HepG2 (cell line): ENCODE data around the gene KLHDC1. TPM values are rescaled to one million over a fixed set of nuclear protein-coding genes. Genes with fewer than 3 reads are reported as not detected.

Source experiments
- BORCS8-MEF2B ChIP-seq: sonication (generic); formaldehyde crosslinking; IDR thresholded peaks from 2 replicates; pipeline ENCODE4 v1.8.0; 2022; ENCODE audit warnings: mild to moderate bottlenecking, missing genetic modification reagents
- DPF2 ChIP-seq: sonication (generic); formaldehyde crosslinking; IDR thresholded peaks from 2 replicates; pipeline ENCODE4 v1.4.0; 2020; ENCODE audit warnings: mild to moderate bottlenecking, low read depth, missing genetic modification reagents, borderline replicate concordance
- EEA1 ChIP-seq: sonication (generic); formaldehyde crosslinking; IDR thresholded peaks from 2 replicates; pipeline ENCODE4 v1.5.1; 2020; ENCODE audit warnings: mild to moderate bottlenecking, missing genetic modification reagents, borderline replicate concordance
- FOXC1 ChIP-seq: sonication (generic); formaldehyde crosslinking; IDR thresholded peaks from 2 replicates; pipeline ENCODE4 v1.8.0; 2022; ENCODE audit warnings: mild to moderate bottlenecking, missing genetic modification reagents, borderline replicate concordance
- GATAD2A ChIP-seq: IDR thresholded peaks from 2 replicates; pipeline ENCODE4 v1.6.1; 2016
- HIVEP1 ChIP-seq: sonication (generic); formaldehyde crosslinking; IDR thresholded peaks from 2 replicates; pipeline ENCODE4 v1.4.0; 2020; ENCODE audit warnings: mild to moderate bottlenecking, missing genetic modification reagents
- HMG20A ChIP-seq: IDR thresholded peaks from 2 replicates; pipeline ENCODE4 v1.6.1; 2016; ENCODE audit warnings: borderline replicate concordance
- KAT8 ChIP-seq: IDR thresholded peaks from 2 replicates; pipeline ENCODE4 v1.6.1; 2016; ENCODE audit warnings: missing genetic modification reagents, missing compliant biosample characterization
- KDM2A ChIP-seq: sonication (generic); formaldehyde crosslinking; IDR thresholded peaks from 2 replicates; pipeline ENCODE4 v1.4.0; 2020; ENCODE audit warnings: low read depth, missing genetic modification reagents, borderline replicate concordance
- KLF6 ChIP-seq: IDR thresholded peaks from 2 replicates; pipeline ENCODE4 v1.8.0; 2016; ENCODE audit warnings: missing biosample characterization, missing genetic modification reagents
- KMT2B ChIP-seq: IDR thresholded peaks from 2 replicates; pipeline ENCODE4 v1.6.1; 2016; ENCODE audit warnings: missing genetic modification reagents, missing compliant biosample characterization
- MAFF ChIP-seq: IDR thresholded peaks from 2 replicates; pipeline ENCODE4 v1.6.1; 2011; ENCODE audit warnings: low read depth, low read length, improper control_type of control experiment
- NBN ChIP-seq: fragments of 450-650 bp; conservative IDR thresholded peaks from 2 replicates; pipeline ENCODE4 v1.6.1; 2017
- NR2F6 ChIP-seq, 2 experiments: IDR thresholded peaks; 2 replicates each; pipeline ENCODE4 v1.6.1; 2016; ENCODE audit warnings: antibody characterized with exemption in 1 of 2, mild to moderate bottlenecking in 1 of 2
- PPARG ChIP-seq: conservative IDR thresholded peaks from 2 replicates; pipeline ENCODE4 v1.6.1; 2016; ENCODE audit warnings: missing biosample characterization, missing genetic modification reagents
- SMARCC2 ChIP-seq: fragments of 450-650 bp; IDR thresholded peaks from 2 replicates; pipeline ENCODE4 v1.6.1; 2017; ENCODE audit warnings: antibody characterized with exemption, mild to moderate bottlenecking
- SMYD3 ChIP-seq: sonication (generic); formaldehyde crosslinking; IDR thresholded peaks from 2 replicates; pipeline ENCODE4 v1.8.1; 2023; ENCODE audit warnings: mild to moderate bottlenecking, missing genetic modification reagents
- SOX6 ChIP-seq, 2 experiments: fragments of 450-650 bp in 1 of 2; sonication (generic) in 1 of 2; formaldehyde crosslinking in 1 of 2; IDR thresholded peaks; 2 replicates each; pipeline versions ENCODE4 v1.4.0 to v1.6.1; 2017 to 2020; ENCODE audit warnings: antibody characterized with exemption in 1 of 2, mild to moderate bottlenecking in 1 of 2, missing genetic modification reagents in 1 of 2
- ZBTB3 ChIP-seq: sonication (generic); formaldehyde crosslinking; IDR thresholded peaks from 2 replicates; pipeline ENCODE4 v1.4.0; 2020; ENCODE audit warnings: low read depth, mild to moderate bottlenecking, moderate library complexity, missing genetic modification reagents, borderline replicate concordance
- ZFP1 ChIP-seq: IDR thresholded peaks from 2 replicates; pipeline ENCODE4 v1.6.1; 2016
- ZKSCAN1 ChIP-seq: fragments of 150-350 bp; IDR thresholded peaks from 2 replicates; pipeline ENCODE4 v1.6.1; 2014; ENCODE audit warnings: low read length
- ZKSCAN8 ChIP-seq: IDR thresholded peaks from 2 replicates; pipeline ENCODE4 v1.6.1; 2016; ENCODE audit warnings: borderline replicate concordance, missing genetic modification reagents, missing compliant biosample characterization
- ZNF614 ChIP-seq: IDR thresholded peaks from 2 replicates; pipeline ENCODE4 v1.6.1; 2018; ENCODE audit warnings: missing biosample characterization, missing genetic modification reagents, inconsistent platforms, borderline replicate concordance
- ZNF747 ChIP-seq: sonication (generic); formaldehyde crosslinking; IDR thresholded peaks from 2 replicates; pipeline ENCODE4 v1.8.1; 2023; ENCODE audit warnings: missing genetic modification reagents, mild to moderate bottlenecking, borderline replicate concordance
- polyA plus RNA-seq, 8 experiments: library from polyadenylated mRNA; depleted of rRNA in 3 of 8; stranded (reverse) in 7 of 8; unstranded in 1 of 8; fragments of >200 nt; fragmentation: Illumina TruSeq in 4 of 8; extraction: Trizol in 4 of 8; gene quantifications; 2 replicates each; pipeline versions ENCODE4 v1.2.1 to v1.2.3, GENCODE V29; 2011 to 2016; ENCODE audit warnings: low read depth in 4 of 8, missing spikeins in 1 of 8, mixed read lengths in 1 of 8; ENCODE audit not compliant: insufficient read depth in 1 of 8
- total RNA-seq, 5 experiments: library from RNA; depleted of rRNA; stranded (reverse); fragments of >200 nt; fragmentation: Illumina TruSeq; extraction: Trizol; gene quantifications; 2 replicates each; pipeline ENCODE4 v1.2.3, GENCODE V29; 2016; ENCODE audit warnings: low read depth in 1 of 5
- TF ChIP-seq, protein P1 (sequence below): IDR thresholded peaks from 2 replicates; pipeline ENCODE4 v1.6.1; 2016; ENCODE audit warnings: mild to moderate bottlenecking
- TF ChIP-seq, protein P2 (sequence below), 2 experiments: sonication (generic) in 1 of 2; formaldehyde crosslinking in 1 of 2; IDR thresholded peaks; 2 replicates each; pipeline versions ENCODE4 v1.4.0 to v1.6.1; 2016 to 2020; ENCODE audit warnings: borderline replicate concordance in 1 of 2, low read depth in 1 of 2, mild to moderate bottlenecking in 1 of 2, missing genetic modification reagents in 1 of 2

The KLHDC1 gene
- total and polyA plus RNA-seq, 2 of the 13 experiments (the other 11 are each of a cell fraction or from before 2014, with no cell fraction given) = 0.11 TPM; not detected in 1

DNA sequence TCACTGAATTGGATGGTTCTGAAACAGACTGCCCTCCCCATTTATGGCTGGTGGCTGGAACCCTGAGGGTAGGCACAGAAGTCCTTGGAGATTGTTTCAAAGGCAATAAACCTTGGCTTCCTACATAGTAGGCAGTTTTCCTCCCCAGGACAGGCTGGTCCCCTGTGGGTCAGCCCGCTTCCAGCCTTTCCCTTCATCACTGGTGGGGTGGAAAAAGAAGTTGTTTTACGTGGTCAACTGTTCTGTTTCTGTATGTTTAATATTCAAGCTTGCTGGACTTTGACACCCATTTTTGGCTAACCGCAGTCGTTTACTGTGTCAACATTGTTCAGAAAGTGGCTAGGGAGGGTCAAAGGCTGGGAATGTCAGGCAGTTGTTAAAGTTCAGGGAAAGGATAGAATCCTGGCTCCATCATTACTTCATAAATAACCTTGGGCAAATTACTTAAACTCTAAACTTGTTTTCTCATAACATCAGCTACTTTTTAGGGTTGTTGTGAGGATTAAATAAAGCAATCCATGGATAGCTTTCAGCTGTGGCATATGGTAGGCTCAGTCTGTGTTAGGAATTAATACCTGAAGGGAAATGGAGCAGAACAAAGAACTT lies 77.4 kb downstream of the KLHDC1 start (continued):
- TF ChIP-seq EEA1 (no peak), ZBTB3 (CRISPR knock-in tag) (0 out of 2 replicates have a peak, but pooled peaks have one; percentile 31), NR2F6 (IDR thresholded peaks at IDR 0.05) (peak; percentile 90), NR2F6 (CRISPR knock-in tag; IDR thresholded peaks at IDR 0.05) (peak; percentile 87), SMYD3 (no peak), SMARCC2 (0 out of 2 replicates have a peak, but pooled peaks have one; percentile 13), MAFF (0 out of 2 replicates have a peak, but pooled peaks have one; percentile 21), GATAD2A (CRISPR knock-in tag) (peak; percentile 91), PPARG (CRISPR knock-in tag) (peak; percentile 88), ZKSCAN8 (CRISPR knock-in tag) (0 out of 2 replicates have a peak, but pooled peaks have one; percentile 63), FOXC1 (CRISPR knock-in tag) (peak; percentile 73), ZKSCAN1 (peak; percentile 83), ZNF614 (CRISPR knock-in tag) (0 out of 2 replicates have a peak, but pooled peaks have one; percentile 50), ZFP1 (CRISPR knock-in tag) (no peak), KDM2A (CRISPR knock-in tag) (0 out of 2 replicates have a peak, but pooled peaks have one; percentile 29), BORCS8-MEF2B (CRISPR knock-in tag) (no peak), KLF6 (CRISPR knock-in tag) (0 out of 2 replicates have a peak, but pooled peaks have one; percentile 73), HMG20A (CRISPR knock-in tag) (peak; percentile 89; the same call in 1 of the 2 replicates), ZNF747 (CRISPR knock-in tag) (peak; percentile 59; the same call in 1 of the 2 replicates), DPF2 (CRISPR knock-in tag) (peak; percentile 86), NBN (no peak), HIVEP1 (CRISPR knock-in tag) (no peak), KMT2B (peak; percentile 64), SOX6 (IDR thresholded peaks at IDR 0.05) (no peak), SOX6 (CRISPR knock-in tag; IDR thresholded peaks at IDR 0.05) (peak; percentile 85; the same call in 1 of the 2 replicates), KAT8 (CRISPR knock-in tag) (peak; percentile 71)
- TF ChIP-seq, protein P1, sequence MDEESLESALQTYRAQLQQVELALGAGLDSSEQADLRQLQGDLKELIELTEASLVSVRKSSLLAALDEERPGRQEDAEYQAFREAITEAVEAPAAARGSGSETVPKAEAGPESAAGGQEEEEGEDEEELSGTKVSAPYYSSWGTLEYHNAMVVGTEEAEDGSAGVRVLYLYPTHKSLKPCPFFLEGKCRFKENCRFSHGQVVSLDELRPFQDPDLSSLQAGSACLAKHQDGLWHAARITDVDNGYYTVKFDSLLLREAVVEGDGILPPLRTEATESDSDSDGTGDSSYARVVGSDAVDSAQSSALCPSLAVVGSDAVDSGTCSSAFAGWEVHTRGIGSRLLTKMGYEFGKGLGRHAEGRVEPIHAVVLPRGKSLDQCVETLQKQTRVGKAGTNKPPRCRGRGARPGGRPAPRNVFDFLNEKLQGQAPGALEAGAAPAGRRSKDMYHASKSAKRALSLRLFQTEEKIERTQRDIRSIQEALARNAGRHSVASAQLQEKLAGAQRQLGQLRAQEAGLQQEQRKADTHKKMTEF = peak; percentile 91
- TF ChIP-seq, protein P2, sequence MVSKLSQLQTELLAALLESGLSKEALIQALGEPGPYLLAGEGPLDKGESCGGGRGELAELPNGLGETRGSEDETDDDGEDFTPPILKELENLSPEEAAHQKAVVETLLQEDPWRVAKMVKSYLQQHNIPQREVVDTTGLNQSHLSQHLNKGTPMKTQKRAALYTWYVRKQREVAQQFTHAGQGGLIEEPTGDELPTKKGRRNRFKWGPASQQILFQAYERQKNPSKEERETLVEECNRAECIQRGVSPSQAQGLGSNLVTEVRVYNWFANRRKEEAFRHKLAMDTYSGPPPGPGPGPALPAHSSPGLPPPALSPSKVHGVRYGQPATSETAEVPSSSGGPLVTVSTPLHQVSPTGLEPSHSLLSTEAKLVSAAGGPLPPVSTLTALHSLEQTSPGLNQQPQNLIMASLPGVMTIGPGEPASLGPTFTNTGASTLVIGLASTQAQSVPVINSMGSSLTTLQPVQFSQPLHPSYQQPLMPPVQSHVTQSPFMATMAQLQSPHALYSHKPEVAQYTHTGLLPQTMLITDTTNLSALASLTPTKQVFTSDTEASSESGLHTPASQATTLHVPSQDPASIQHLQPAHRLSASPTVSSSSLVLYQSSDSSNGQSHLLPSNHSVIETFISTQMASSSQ (IDR thresholded peaks at IDR 0.05; ENCODE audit: low read depth) = peak; percentile 71
- TF ChIP-seq, protein P2 (CRISPR knock-in tag; IDR thresholded peaks at IDR 0.05; ENCODE audit: borderline replicate concordance) = peak; percentile 84; the same call in 1 of the 2 replicates
